ENCODE data around the gene CCDC150.
"Not testable (repeated sequence)": the region's sequence is repeated elsewhere in the genome, so short reads cannot be mapped to it uniquely, and the experiment has no call there.

Gene CCDC150

DNA sequence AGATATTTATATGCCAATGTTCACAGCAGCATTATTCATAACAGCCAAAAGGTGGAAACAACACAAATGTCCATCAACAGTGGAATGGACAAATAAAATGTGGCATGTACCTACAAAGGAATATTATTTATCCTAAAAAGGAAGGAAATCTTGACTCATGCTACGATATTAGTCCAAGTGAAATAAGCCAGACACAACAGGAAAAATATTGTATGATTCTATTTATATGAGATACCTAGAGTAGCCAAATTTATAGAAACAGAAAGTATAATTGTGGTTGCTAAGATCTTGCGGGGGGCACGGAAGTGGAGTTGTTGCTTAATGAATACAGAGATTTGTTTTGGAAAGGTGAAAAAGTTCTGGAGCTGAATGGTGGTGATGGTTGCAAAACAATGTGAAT lies 33.0 kb upstream of the CCDC150 start:
- no peak overlapping the region for H3K4me3 ChIP-seq (ENCODE audit: control insufficient read depth, low read depth, low read length)
- no peak for TF ChIP-seq CTCF (IDR thresholded peaks at IDR 0.05; ENCODE audit: control insufficient read depth, insufficient read depth, low read depth, low read length, missing control alignments)
- DNase-seq (ENCODE audit: low read depth), result no peak

GRCh38 chr2:196607073-196607472 lies 32.4 kb upstream of the CCDC150 start:
- no peak for DNase-seq (ENCODE audit: low read depth)
- no peak for TF ChIP-seq CTCF (IDR thresholded peaks at IDR 0.05; ENCODE audit: control insufficient read depth, insufficient read depth, low read depth, low read length, missing control alignments)

DNA sequence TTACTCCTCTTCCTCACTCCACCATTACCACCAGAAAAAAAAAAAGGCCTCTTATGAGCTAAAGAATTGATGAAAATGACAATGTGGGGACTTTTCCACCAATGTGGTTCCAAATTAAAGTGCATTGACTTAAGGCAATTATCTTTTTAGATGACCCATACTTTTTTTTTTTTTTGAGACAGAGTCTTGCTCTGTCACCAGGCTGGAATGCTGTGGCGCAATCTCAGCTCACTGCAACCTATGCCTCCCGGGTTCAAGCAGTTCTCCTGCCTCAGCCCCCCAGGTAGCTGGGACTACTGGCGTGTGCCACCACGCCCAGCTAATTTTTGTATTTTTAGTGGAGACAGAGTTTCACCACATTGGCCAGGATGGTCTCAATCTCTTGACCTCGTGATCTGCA lies 31.6 kb upstream of the CCDC150 start:
- not testable (repeated sequence) for H3K4me3 ChIP-seq (ENCODE audit: control insufficient read depth, low read depth, low read length); DNase-seq (ENCODE audit: low read depth)

More at GRCh38 chr2:196607073-196607472, 32.4 kb upstream of the CCDC150 start:
- H3K4me3 ChIP-seq (ENCODE audit: control insufficient read depth, low read depth, low read length), result no peak overlapping the region

DNA sequence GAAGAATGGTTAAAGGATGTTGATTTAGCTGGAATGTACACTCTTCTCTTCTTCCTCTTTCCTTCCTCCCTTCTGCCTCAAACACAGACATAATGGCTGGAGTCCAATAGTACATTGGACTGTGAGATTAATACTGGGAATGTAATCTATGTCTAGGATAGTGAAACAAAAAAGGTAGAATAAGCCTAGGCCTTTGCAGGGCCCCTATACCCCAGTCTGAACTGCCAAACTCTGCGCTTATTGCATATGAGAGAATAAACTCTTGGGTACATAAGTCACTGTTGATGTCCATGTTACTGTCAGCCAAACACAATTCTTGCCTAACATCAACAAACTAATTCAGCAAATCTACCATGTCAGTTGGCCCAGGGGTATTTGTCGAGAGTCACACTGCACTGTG lies 29.7 kb upstream of the CCDC150 start:
- no peak overlapping the region for H3K4me3 ChIP-seq (ENCODE audit: control insufficient read depth, low read depth, low read length)
- TF ChIP-seq CTCF (IDR thresholded peaks at IDR 0.05; ENCODE audit: control insufficient read depth, insufficient read depth, low read depth, low read length, missing control alignments), result no peak
- no peak for DNase-seq (ENCODE audit: low read depth)

DNA sequence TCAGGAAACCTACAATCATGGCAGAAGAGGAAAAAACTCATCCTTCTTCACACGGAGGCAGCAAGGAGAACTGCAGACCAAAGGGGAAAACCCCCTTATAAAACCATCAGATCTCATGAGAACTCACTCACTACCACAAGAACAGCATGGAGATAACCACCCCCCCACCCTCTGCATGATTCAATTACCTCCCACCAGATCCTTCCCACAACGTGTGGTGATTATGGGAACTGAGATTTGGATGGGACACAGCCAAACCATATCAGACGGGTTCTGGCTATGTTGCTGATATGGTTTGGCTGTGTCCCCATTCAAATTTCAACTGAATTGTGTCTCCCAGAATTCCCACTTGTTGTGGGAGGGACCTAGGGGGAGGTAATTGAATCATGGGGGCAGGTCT lies 28.7 kb upstream of the CCDC150 start:
- H3K4me3 ChIP-seq (ENCODE audit: control insufficient read depth, low read depth, low read length), result no peak overlapping the region
- TF ChIP-seq CTCF (IDR thresholded peaks at IDR 0.05; ENCODE audit: control insufficient read depth, insufficient read depth, low read depth, low read length, missing control alignments), result no peak
- no peak for DNase-seq (ENCODE audit: low read depth)

GRCh38 chr2:196613302-196613701 lies 26.2 kb upstream of the CCDC150 start:
- no peak overlapping the region for H3K4me3 ChIP-seq (ENCODE audit: control insufficient read depth, low read depth, low read length)
- no peak for TF ChIP-seq CTCF (IDR thresholded peaks at IDR 0.05; ENCODE audit: control insufficient read depth, insufficient read depth, low read depth, low read length, missing control alignments)
- DNase-seq (ENCODE audit: low read depth), result no peak

DNA sequence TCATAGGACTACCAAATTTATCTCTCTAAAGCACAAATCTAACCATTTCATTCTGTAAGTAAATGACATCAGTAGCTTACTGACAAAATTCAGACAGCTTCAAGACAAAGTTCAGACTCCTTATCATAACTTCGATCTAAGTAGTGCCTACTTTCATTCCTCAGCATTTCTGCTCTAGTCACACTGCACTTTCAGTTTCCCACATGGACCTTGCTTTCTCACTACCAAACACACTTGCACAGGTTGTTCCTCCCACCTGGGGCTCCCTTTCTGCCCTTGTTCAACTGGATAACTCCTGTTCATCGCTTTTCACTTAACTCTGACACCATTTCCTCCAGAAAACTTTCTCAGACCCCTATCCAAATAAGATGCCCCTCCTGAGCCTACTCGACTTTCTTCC lies 22.1 kb upstream of the CCDC150 start:
- no peak overlapping the region for H3K4me3 ChIP-seq (ENCODE audit: control insufficient read depth, low read depth, low read length)
- DNase-seq (ENCODE audit: low read depth), result no peak
- no peak for TF ChIP-seq CTCF (IDR thresholded peaks at IDR 0.05; ENCODE audit: control insufficient read depth, insufficient read depth, low read depth, low read length, missing control alignments)
